AG09309 (cell line): ENCODE data around the gene PRKCZ.

Experiments
- DNase-seq: peaks from one replicate; pipeline ENCODE4 v3.0.0-alpha.2; 2010; ENCODE audit warnings: low read depth
- H3K4me3 ChIP-seq: 2 replicates; pipeline ENCODE4 v1.5.1; 2011; ENCODE audit warnings: mild to moderate bottlenecking, low read depth, low read length, moderate library complexity; ENCODE audit not compliant: control insufficient read depth
- CTCF ChIP-seq: IDR thresholded peaks from 2 replicates; pipeline ENCODE4 v1.5.1; 2011; ENCODE audit warnings: mild to moderate bottlenecking, low read depth, low read length, inconsistent platforms; ENCODE audit not compliant: insufficient read depth, control insufficient read depth; ENCODE audit errors: missing control alignments

The PRKCZ gene

DNA sequence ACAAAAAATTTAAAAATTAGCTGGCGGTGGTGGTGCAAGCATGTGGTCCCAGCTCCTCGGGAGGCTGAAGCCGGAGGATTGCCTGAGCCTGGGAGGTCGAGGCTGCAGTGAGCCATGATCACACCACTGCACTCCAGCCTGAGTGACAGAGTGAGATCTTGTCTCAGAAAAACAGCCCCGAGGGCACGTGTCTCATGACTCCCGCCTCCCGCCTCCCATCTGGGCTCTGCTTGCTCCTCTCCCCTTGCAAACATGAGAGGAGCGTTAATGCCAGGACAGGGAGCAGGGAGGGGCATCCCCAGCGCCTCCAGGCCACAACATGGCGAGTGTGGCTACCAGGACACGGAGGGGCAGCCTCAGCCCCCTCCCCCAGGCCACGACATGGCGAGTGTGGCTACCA, 116.0 kb downstream of the PRKCZ start:
- TF ChIP-seq CTCF, result no peak
- no peak for DNase-seq
- H3K4me3 ChIP-seq, result no peak overlapping the region

DNA sequence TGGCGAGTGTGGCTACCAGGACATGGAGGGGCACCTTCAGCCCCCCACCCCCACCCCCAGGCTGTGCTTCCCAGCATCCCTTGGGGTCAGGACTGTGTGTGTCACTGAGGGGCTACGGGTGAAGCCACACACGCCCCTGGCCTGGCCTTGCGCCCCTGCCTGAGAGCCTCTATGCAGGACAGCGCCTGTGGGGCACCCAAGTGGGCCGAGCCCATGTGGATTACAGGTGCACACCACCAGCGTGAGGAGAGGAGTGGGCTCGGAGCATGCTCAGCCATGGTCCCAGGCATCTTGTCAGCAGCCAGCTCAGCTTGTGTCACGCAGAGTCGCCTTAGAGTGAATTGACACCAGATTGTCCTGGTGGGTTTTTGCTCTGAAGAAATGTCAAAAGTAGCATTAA, 116.5 kb downstream of the PRKCZ start:
- no peak for TF ChIP-seq CTCF

GRCh38 chr1:2168090-2168489, 117.9 kb downstream of the PRKCZ start:
- TF ChIP-seq CTCF, result no peak
- no peak for DNase-seq
- H3K4me3 ChIP-seq, result no peak overlapping the region

More for the DNA sequence above, 116.5 kb downstream of the PRKCZ start:
- no peak overlapping the region for H3K4me3 ChIP-seq
- DNase-seq, result no peak

DNA sequence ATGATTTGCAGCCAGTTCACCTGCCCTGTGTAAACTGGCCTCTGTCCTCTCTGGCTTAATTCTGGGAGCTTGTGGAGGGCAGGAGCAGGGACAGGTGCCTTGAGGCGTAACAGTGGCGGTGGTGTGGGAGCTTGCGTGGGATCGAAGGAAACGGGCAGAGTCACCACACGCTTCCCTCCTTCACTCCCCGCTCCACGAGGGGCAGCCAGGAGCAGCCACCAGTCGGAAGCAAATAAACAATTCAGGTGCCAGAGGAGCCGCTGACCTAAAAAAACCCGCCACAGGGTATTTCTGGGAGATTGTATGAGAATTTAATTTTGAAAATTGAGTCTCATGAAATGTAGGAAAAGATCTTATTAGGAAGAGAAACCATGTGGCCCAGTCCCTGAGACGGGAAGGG, 118.3 kb downstream of the PRKCZ start:
- no peak overlapping the region for H3K4me3 ChIP-seq
- TF ChIP-seq CTCF, result no peak
- no peak for DNase-seq

DNA sequence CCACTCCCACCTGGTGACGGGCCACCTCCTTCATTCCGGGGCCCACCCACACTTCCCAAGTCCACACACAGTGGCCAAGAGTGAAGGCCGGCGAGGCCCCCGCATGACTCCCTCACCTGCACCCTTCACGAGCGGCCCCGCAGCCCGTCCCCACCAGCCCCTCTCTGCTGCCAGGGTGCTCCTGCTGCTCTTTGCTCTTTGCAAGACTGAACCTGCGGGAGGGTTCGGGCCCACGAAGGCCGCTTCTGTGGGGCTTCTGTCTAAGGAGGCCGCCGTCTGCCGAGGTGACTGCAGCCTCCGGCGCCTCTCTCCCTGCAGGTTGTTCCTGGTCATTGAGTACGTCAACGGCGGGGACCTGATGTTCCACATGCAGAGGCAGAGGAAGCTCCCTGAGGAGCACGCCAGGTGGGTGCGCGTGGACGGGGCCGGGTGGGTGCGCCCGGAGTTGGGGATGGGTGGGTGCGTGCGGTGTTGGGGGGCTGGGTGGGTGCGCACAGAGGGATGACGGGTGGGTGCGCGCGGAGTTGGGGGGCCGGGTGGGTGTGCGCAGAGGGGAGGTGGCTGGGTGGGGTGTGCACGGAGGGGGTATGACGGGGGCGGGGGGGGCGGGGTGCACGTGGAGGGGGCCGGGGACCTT, 119.1 kb downstream of the PRKCZ start:
- no peak for TF ChIP-seq CTCF
- no peak overlapping the region for H3K4me3 ChIP-seq
- DNase-seq, result no peak

DNA sequence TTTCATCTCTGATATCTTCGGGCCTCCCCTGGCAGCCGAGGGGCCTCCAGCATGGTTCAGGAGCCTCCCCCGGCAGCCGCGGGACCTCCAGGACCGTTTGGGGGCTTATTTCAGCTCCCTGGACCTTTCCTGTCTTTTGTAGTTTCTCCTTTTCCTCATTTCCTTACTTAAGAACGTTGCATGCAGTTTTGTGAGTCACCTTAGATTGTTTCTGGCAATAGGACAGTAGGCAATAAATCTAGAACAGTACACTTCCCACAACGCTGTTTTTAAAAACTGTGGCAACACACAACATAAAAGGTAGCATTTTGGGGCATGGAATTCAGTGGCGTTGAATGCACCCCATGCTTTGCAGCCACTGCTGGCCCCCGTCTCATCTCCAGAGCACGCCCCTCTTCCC, 120.0 kb downstream of the PRKCZ start:
- TF ChIP-seq CTCF, result no peak
- DNase-seq, result peak; percentile 42
- no peak overlapping the region for H3K4me3 ChIP-seq

- no peak for DNase-seq
- no peak overlapping the region for H3K4me3 ChIP-seq
- no peak for TF ChIP-seq CTCF
Measured at GRCh38 chr1:2172012-2172411, 121.8 kb downstream of the PRKCZ start.
